PC-3 (cell line): ENCODE data around the gene LSMEM2.
"Not testable (repeated sequence)": the region's sequence is repeated elsewhere in the genome, so short reads cannot be mapped to it uniquely, and the experiment has no call there.

Experiments used
- EZH2 ChIP-seq: fragments of 300-600 bp; sonication (generic); IDR thresholded peaks from one replicate; pipeline ENCODE4 v1.6.1; 2017; ENCODE audit warnings: antibody characterized with exemption, mild to moderate bottlenecking, low read length; ENCODE audit not compliant: unreplicated experiment
- EZH2phosphoT487 ChIP-seq: fragments of 300-600 bp; sonication (generic); IDR thresholded peaks from 2 replicates; pipeline ENCODE4 v1.6.1; 2018; ENCODE audit warnings: mild to moderate bottlenecking, antibody characterized with exemption, low read length, borderline replicate concordance
- TF ChIP-seq, protein P1 (sequence below): fragments of 300-600 bp; sonication (generic); conservative IDR thresholded peaks from 2 replicates; pipeline ENCODE4 v1.5.1; 2017; ENCODE audit warnings: antibody characterized with exemption, low read depth, mild to moderate bottlenecking, low read length

- TF ChIP-seq, protein P1, sequence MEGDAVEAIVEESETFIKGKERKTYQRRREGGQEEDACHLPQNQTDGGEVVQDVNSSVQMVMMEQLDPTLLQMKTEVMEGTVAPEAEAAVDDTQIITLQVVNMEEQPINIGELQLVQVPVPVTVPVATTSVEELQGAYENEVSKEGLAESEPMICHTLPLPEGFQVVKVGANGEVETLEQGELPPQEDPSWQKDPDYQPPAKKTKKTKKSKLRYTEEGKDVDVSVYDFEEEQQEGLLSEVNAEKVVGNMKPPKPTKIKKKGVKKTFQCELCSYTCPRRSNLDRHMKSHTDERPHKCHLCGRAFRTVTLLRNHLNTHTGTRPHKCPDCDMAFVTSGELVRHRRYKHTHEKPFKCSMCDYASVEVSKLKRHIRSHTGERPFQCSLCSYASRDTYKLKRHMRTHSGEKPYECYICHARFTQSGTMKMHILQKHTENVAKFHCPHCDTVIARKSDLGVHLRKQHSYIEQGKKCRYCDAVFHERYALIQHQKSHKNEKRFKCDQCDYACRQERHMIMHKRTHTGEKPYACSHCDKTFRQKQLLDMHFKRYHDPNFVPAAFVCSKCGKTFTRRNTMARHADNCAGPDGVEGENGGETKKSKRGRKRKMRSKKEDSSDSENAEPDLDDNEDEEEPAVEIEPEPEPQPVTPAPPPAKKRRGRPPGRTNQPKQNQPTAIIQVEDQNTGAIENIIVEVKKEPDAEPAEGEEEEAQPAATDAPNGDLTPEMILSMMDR: not testable (repeated sequence)
- TF ChIP-seq EZH2phosphoT487, EZH2: not testable (repeated sequence)
Measured at GRCh38 chr3:50312041-50312440, 33.2 kb downstream of the LSMEM2 start.
